GM12873 (cell line): ENCODE data around the gene MCRIP1.

Experiments
- CTCF ChIP-seq: IDR thresholded peaks from 2 replicates; pipeline ENCODE4 v1.5.1; 2012; ENCODE audit warnings: low read depth, mild to moderate bottlenecking, moderate library complexity, low read length, control low read depth; ENCODE audit not compliant: insufficient read depth; ENCODE audit errors: missing control alignments

Gene MCRIP1

GRCh38 chr17:81858170-81858966 lies 25.3 kb upstream of the MCRIP1 start:
- TF ChIP-seq CTCF, result no peak

GRCh38 chr17:81854974-81855774 lies 22.1 kb upstream of the MCRIP1 start:
- no peak for TF ChIP-seq CTCF

- no peak for TF ChIP-seq CTCF
Observed at GRCh38 chr17:81852237-81852636, 19.1 kb upstream of the MCRIP1 start.

GRCh38 chr17:81851423-81851822 lies 18.3 kb upstream of the MCRIP1 start:
- TF ChIP-seq CTCF, result no peak

- no peak for TF ChIP-seq CTCF
Observed at GRCh38 chr17:81849457-81849856, 16.4 kb upstream of the MCRIP1 start.

GRCh38 chr17:81846743-81847689 lies 13.9 kb upstream of the MCRIP1 start:
- no peak for TF ChIP-seq CTCF
